ENCODE results near the gene PRR14L.
"Not testable (repeated sequence)": the region's sequence is repeated elsewhere in the genome, so short reads cannot be mapped to it uniquely, and the experiment has no call there.

Gene PRR14L

DNA sequence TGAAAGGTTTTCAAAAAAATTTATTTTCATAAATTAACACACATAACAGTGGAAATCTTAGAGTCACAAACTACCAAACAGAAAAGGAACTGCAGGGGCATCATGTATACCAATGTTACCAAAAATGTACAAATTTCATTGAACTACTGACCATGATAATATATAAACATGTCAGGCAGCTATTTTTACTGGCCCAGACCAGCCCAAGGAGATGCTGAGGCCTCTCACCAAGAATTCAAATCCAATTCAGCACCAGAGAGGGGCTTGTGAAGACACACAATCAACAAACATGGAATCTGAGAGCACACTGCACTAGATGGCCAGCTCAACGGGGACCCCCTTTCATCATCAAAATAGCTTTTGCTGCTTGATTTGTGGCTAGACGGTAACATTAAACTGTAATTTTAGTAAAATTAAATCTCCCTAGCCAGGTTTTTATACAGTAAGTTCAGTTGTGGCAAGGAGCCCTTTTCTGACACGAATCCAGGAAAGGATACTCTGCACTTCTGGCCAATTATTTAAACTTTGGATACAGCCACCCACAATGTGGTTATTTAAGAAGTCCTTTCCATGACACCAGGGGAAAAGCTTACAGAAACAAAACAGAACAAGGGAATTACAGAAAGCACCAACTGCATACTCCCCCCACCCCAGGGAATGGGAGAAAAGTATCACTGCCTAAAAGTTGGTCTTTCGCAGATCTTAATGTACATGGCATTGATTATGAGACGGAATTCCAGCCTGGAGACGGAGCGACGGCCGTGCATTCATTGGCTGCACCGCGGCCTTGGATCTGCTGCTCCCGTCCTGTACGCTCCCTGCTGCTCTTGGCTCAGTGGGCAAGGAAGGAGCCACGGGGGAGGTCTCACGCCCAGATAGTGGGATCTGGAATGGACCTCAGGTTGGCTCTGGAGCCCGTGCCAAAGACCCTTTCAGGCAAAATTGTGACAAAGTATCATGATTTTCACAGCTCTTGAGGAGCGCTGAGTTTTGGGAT, 68.3 kb downstream of the PRR14L start:
- ATAC-seq, result no peak

DNA sequence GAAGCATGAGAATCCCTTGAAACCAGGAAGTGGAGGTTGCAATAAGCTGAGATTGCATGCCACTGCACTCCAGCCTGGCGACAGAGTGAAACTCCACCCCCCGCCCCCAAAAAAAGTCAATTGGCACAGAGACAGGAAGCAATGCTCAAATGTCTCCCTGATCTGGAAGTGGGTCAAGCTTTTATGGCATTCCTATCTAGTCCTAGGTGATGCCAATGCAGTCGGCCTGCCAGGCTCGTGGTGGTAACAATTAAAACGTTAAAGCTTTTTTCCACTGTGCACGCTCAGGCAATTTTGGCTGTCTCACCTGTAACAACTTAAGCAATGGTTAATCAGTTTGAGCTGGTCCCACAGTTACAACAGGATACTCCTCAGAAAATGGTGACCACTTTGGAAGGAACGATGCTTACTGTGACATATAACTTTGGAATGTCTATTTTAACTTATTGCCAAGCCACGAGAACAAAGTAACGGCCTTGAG, 69.0 kb downstream of the PRR14L start:
- no peak for ATAC-seq

DNA sequence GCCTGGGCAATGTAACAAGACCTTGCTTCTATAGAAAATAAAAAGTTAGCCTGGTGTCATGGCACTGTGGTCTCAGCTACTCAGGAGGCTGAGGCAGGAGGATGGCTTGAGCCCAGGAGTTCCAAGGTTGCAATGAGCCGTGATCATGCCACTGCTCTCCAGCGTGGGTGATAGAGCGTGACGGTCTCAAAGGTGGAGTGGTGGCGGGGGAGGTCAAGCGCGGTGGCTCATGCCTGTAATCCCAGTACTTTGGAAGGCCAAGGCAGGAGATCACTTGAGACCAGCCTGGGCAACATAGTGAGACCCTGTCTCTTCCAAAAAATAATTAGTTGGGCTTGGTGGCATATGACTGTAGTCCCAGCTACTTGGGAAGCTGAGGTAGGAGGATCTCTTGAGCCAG, 71.2 kb downstream of the PRR14L start:
- no peak for ATAC-seq

DNA sequence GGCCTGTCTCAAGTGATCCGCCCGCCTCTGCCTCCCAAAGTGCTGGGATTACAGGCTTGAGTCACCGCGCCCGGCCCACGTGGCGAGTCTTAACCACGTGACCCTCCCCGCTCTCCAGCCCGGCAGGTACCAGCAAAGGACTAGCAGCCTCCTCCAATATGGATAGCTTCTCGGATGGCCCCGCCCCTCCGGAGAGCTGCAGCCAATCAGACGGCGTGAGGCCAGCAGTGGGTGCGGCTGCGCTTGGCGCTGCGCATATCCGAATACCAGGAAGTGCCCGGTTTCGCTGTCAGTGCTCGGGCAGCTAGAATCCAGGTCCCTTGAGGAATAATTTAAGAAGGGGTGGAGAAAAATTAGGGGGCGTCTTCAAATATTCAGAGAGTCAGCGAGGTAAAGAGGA, 73.2 kb downstream of the PRR14L start:
- ATAC-seq, result peak; percentile 100

DNA sequence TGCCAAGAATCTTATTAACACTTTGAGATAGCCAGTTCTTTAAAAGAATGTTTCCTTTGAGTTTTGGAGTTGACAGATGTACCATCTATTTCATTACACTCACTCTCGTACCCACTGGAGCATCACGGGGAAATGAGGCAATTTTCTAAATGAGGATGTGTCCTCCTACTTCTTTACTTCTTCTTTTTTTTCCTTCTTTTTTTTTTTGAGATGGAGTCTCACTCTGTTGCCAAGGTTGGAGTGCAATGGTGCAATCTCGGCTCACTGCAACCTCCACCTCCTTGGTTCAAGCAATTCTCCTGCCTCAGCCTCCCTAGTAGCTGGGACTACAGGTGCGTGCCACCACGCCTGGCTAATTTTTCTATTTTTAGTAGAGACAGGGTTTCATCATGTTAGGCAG, 75.7 kb downstream of the PRR14L start:
- not testable (repeated sequence) for ATAC-seq

DNA sequence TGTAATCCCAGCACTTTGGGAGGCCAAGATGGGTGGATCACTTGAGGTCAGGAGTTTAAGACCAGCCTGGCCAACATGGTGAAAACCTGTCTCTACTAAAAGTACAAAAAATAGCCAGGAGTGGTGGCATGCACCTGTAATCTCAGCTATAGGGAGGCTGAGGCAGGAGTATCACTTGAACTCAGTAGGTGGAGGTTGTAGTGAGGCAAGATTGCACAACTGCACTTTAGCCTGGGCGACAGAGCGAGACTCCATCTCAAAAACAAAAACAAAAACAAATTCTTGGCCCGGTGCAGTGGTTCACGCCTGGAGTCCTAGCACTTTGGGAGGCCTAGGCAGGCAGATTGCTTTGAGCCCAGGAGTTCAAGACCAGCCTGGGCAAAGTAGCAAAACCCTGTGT, 81.1 kb downstream of the PRR14L start:
- not testable (repeated sequence) for ATAC-seq

DNA sequence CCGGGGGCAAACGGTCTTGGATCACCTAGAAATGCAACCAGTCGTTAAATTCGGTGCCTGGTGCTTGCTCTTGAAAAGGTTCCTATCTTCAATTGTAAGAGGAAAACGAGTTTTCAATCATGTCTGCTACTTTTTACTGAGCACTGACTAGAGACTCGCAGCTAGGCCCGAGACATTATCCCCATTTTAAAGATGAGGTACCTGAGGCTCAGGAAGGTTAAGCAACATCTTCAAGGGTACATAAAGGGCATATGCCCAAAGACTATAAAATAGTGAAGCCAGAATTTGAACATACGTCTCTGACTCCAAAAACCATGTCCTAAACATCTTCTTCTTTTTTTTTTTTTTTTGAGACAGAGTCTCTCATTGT, 87.3 kb downstream of the PRR14L start:
- ATAC-seq, result no peak

DNA sequence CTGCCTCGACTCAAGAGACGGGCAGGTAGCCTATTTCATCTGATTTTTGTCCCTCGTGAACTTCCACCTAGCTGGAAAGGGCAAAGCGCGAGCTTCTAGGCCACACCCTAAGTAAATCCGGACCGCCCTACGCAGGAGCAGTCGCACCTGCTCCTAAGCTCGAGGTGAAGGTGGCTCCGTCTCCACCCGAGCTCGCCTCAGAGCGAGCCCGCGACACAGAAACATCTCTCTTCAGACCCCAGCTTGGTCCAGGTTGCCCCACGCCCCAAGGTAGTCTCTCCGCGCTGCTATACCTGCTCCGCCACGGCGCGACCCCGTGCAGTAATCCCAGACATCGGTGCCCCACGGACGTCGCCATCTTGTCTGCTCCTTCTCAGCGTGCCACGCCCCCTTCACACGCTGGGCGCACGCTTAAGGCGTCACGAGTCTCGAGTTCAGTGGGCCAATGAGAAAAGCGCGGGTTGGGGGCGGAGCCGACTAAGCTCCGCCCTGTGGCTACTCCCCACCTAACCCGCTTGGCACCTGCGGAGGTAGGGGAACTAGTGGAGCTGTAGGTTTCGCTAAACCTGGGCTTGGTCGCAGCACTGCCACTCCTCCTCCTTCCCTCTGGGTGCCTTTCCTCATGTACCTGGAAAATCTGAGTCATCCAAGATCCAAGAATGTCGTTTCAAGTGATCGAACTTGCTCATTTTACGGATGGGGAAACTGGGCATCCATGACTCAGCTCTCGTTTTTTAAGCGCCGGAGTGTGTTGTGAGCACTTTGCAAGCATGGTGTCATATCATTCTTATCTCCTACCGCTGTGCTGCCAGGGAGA, 87.9 kb downstream of the PRR14L start, which contains the start of gene PISD:
TSS of gene PISD (minus strand) at position 365 of the 817 bp plus-strand sequence. CDS start at position 358, 7 bp downstream.
- peak; percentile 82 to 89 for ATAC-seq

DNA sequence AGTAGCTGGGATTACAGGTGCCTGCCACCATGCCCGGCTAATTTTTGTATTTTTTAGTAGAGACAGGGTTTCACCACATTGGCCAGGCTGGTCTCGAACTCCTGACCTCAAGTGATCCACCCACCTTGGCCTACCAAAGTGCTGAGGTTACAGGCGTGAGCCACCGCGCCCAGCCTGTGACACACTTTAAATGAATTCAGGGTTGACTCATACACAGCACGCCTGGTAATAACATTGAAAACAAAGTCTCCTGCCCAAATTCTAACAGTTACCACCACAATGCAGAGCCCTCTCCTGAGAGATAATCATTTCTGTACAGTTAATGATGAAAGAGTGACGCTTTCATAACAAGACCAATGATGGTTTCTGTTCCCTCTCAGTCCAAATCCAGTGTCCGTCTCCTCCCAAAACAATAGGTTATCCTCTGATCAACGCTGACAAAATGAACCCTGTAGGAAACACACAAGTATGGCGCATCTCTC, 89.0 kb downstream of the PRR14L start:
- ATAC-seq, result peak; percentile 63 to 66

DNA sequence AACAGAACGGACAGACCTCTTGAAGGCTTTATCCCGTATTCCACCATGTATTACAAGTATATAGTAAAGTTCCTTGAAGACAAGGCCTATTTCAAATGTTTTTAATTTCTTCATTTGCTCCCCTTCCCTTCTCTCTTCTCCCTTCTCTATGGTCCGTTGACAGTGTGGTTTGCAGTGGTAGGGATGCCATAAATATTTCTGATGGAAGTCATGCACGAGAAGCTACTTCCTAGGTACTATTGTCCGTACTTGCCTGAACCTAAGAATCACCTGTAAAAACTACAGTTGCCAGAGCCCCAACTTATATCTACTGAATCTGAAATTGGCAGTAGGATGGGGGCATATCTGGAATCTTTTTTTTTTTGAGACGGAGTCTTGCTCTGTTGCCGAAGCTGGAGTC, 90.7 kb downstream of the PRR14L start:
- ATAC-seq, result no peak

DNA sequence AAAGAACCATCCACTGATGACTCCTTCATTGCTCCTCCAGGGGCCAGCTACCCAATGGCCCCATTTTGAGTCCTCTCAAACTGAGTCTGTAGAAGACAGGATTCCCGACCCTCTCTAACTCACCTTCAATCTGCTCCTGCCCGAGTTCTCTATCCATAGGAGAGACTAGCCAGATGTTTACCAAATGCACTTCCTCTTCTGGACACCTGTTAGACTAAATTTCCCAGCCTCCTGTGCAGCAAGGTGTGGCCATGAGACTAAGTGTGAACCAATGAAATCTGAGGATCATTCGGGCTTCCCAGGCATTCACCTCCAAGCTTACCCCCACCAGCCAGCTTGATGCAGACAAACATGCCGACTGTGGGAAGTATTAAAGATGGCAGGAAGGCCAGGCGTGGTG, 95.5 kb downstream of the PRR14L start:
- no peak for ATAC-seq

DNA sequence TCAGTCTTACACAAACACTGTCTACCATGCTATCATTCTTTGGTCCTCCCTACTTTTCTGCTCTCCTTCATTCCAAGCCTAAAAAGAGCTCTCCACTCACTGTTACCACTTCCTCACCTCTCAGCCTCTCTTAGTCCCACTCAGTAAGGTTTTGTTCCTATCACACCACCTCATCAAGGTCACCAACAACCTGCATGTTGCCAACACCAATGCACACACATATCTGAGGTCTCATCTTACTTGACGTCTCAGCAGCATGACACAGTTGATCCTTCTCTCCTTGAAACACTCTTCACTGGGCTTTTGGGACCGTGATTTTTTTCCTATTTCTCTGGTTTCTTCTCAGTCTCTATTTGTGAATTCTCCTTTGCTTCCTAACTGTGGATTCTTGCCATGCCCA, 96.0 kb downstream of the PRR14L start:
- no peak for ATAC-seq

DNA sequence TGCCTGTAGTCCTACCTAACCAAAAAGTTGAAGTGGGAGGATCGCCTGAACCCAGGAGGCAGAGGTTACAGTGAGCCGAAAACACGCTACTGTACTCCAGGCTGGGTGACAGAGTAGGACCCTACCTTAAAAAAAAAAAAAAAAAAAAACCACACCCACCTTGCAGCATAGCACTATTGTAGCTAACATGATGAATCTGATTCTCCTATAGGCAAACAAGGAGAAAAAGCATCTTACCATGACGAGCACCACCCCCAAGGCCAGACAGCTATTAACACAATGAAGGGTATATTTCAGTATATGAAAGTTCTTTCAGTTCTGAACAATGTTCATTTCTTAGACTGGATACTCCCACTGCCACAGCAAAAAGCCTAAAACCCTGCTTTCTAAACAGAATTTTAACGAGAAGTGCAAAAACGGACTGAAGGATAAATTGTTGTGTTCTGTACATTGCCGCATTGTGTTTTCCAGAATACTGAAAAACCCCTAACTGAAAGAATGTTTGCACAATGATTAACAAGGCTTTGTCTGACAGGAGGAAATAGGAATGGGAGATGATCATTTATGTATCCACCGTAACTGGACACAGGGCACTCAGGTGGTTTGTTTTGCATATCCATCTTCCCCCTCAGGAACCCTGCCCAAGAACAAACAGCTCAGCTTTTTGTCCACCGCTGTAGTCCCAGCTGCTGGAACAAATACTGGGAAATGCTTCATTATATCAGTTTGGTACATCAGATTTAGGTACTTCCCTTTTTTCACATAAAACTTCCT, 96.8 kb downstream of the PRR14L start:
- ATAC-seq, result no peak

DNA sequence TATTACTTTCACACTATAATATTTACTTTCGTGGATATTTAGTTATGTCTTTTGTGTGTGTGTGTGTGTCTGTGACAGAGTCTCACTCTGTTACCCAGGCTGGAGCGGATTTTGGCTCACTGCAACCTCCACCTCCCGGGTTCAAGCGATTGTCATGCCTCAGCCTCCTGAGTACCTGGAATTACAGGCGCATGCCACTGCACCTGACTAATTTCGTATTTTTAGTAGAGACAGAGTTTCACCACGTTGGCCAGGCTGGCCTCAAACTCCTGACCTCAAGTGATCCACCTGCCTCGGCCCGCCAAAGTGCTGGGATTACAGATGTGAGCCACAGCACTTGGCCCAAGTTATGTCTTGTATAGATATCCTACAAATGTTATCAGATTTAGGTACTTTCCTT, 97.8 kb downstream of the PRR14L start:
- ATAC-seq, result no peak

DNA sequence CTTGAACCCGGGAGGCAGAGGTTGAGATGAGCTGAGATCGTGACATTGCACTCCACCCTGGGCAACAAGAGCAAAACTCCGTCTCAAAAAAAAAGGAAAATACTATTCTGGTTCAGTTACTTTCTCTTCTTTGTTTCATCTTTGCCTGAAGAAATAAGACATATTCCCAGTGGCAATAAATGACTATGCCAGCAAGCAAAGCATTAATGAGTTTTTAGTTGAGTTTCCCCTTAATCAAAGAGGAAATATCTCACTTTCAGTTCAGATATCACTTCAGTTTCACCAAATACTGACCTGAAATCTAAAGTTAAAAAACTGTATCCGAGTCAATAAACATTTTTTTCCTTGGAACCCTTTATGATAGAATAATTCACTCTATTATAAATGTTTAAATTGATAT, 98.3 kb downstream of the PRR14L start:
- ATAC-seq, result no peak

DNA sequence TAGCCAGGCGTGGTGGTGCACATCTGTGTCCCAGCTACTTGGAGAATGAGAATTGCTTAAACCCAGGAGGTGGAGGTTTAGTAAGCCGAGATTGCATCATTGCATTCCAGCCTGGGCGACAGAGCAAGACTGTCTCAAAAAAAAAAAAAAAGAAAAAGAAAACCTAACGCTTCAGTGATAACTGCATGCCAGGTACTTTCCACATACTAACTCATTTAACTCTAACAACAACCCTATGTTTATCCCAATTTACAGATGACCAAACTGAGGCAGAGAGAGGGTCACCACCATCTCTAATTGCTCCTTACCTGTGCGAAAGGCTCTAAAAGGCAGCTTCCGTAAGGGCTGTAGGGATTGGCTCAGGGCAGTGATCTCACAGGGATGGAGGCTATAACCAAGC, 99.5 kb downstream of the PRR14L start:
- ATAC-seq, result no peak

DNA sequence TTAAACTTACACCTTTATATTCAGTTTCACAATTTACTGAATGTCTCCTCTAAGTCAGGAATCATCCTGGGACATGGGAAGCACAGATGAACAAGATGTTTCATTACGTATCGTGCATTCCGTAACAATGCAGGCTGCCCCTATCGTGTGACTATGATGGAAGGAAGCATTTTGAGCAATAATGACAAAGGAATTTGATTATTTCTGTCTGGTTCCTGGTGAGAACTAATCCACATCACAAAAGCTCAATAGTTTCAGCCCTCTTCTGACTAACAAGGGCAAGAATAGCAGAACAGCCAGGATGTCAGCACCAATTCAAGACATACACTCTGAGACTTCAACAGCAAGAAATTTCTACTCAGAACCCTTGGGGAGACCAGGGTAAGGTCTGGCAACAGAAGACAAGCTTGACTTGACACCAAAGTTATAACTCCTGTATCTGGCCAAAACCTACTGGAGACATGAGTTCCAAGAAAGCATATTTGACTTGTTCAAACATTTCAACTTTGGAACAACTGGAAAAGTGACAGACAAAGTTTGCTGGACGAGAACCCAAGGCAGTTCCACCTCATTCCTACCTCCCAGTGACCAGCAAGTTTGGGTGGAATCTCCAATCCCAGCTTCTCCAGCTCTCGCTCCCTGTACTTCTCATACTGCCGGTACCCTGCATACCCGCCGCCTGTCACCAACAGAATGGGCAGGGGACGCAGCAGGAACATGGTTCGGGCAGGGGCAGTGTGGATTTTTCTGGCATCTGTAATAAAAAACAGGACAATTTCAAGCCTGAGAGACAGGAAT, 102.2 kb downstream of the PRR14L start:
- ATAC-seq, result no peak

DNA sequence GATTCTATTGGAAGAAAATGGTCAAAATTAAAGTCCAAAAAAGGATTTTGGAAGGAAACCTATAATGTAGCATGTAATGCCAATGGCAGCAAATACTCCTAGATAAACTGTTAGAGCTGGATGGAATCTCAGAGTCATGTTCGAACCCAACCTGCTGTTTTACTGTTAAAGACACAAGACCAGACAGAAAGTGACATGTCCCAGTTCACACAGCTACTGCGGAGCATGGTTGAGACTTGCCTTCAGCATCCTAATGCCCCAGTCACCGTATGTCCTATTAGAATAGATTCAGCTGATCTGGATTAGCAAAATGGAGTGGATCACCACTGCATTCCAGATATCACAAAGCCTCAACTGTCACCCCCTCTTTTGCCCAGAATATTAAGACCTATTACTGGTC, 102.9 kb downstream of the PRR14L start:
- ATAC-seq, result no peak

DNA sequence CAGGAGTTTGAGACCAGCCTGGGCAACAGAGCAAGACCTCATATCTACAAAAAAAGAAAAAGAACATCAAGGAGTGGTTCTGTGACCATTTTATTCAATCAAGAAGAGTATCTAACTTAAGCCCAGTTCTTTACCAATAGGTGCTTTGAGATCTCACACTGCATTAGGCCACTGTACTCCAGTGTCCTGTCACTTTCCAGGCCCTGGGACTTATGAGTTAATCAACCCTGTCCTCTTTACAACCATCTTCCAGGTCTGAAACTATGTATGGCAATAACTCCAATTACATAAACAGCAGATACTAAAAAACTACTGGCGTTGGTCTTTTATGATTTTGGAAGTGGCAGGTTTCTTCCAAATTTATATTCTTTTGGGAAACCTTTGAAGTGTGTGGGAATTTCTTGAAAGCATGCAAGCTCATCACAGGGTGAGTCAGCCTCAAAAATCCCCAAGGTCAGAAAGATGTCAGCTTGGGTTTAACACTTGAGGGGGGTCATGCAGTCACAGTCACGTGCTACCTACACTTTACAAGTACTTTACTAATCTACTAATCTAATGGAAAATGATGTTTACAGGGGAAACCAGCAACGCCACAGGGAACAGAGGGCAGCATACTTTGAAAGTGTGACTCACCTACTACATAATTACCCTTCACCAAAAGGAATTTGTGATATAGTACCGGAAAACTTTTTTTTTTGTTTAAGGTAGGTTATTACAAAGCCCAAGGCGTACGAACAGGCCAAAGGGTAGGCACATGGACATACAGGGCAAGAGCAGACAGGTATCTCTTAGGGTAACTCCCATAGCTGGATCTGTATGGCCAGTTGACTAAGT, 103.5 kb downstream of the PRR14L start:
- peak; percentile 89 to 91 for ATAC-seq

DNA sequence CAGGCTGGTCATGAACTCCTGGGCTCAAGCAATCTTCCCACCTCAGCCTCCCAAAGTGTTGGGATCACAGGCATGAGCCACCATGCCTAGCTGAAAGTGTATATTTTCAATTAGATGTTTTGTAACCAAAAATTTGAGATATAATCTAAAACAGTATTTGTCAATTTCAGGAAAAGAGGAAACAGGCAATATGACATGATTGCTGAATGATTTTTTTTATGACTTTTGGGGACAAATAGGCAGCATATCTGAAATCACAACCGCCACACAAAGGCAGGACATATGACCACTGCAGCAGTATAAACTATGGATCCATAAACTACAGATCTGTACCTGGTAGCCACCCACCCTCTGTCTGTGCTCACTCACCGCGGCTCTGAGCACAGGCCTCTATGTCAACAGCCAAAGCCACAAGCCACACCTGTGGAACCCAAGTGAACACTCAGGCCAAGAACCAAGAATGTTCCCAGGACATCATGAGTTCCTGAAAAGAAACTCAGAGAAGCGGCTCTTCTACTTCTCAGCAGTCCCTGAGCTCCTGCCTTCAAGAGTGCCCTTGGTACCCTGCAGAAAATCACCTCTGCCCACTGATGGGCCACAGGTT, 110.4 kb downstream of the PRR14L start:
- peak in 1 of 2 donors; percentile 14 for ATAC-seq
